ENCODE measurements around the gene UBAP2L.

GRCh38 chr1:154192476-154192875, 28.3 kb upstream of the UBAP2L start:
- TF ChIP-seq CTCF (IDR thresholded peaks at IDR 0.05) (no peak), POLR2A (IDR thresholded peaks at IDR 0.05) (no peak), EP300 (IDR thresholded peaks at IDR 0.05) (no peak), POLR2AphosphoS5 (IDR thresholded peaks at IDR 0.05) (no peak)

Data from sigmoid colon (tissue), 4 donors.